Ramos (cell line): ENCODE measurements around the gene C20orf96.
"Not testable (repeated sequence)": the region's sequence is repeated elsewhere in the genome, so short reads cannot be mapped to it uniquely, and the experiment has no call there.

ENCODE experiments used
- in situ Hi-C: fragments of 300-500 bp; cut with MboI; formaldehyde crosslinking; loops from one replicate; pipeline ENCODE4 v1.14.3; 2022; ENCODE audit warnings: low sequenced_read_pairs; ENCODE audit not compliant: unreplicated experiment

C20orf96 gene

GRCh38 chr20:251354-251753 is 39.2 kb downstream of the C20orf96 start:
- in situ Hi-C loops: no loop called here

DNA sequence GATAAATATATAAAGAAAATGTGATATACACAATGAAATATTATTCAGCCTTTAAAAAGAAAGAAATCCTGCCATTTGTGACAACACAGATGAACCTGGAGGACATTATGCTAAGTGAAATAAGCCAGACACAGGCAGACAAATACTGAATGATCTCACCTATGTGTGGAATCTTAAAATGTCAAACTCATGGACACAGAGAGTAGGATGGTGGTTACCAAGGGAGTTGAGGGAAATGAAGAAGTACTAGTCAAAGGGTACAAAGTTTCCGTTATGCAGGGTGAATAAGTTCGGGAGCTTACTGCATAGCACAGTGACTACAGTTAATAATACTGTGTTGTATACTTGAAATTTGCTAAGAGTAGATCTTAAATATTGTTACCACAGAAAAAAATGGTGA is 47.6 kb downstream of the C20orf96 start:
- in situ Hi-C loops: no loop called here

DNA sequence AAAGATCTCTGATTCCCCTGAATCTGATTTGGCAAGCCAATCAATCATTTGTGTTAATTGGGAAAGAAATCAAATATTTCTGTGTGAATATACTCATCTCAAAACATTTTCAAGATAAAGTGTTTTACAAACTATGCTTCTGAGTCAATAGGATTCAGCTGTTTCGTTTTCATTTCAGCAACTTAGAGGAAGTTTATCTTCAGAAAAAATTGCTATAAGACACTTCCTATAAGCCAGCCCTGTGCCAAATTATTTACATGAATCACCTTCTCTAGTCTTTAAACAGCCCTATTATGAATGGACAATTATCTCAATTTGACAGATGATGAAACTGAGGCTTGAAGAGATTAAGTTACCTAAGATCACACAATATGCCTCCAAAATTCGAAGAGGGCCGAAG is 52.6 kb downstream of the C20orf96 start:
- in situ Hi-C loops: no loop called here

DNA sequence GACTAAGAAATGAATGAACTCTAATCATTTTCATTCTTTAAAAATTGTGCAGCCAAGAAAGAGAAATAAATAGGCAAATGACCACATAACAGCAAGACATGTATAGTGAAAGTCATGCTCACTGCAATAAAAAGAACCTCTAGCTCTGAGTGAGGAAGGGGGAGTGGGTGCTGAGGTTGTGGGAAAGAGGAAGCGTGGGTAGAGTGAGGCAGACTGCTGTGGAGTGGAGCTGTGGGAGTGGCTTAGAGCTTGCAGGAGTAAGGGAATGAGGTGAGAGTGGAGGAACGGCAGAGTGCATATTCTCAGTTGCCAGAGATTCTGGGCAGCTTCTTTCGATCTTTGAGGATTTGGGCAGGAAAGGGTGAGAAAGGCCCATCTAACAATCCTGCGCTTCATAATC is 53.1 kb downstream of the C20orf96 start:
- in situ Hi-C loops: no loop called here

DNA sequence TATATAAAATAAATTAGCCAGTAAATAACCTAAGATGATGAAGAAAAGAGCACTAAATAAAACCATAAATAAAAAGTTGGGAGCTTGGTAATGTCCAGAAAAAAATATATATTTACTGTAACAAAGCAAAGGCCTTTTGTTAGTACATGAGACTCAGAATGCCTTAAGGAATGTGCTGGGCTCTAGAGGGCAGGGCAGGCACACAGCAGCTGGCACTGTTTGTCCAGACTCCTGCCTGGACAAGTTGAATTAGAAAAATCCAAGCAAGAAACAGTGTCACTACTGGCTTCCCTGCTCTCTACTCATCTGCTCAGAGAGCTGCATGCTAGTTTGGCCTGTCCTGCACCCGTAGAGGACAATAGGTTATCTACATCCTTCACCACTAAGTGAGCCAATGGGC is 54.7 kb downstream of the C20orf96 start:
- in situ Hi-C loops: no loop called here

DNA sequence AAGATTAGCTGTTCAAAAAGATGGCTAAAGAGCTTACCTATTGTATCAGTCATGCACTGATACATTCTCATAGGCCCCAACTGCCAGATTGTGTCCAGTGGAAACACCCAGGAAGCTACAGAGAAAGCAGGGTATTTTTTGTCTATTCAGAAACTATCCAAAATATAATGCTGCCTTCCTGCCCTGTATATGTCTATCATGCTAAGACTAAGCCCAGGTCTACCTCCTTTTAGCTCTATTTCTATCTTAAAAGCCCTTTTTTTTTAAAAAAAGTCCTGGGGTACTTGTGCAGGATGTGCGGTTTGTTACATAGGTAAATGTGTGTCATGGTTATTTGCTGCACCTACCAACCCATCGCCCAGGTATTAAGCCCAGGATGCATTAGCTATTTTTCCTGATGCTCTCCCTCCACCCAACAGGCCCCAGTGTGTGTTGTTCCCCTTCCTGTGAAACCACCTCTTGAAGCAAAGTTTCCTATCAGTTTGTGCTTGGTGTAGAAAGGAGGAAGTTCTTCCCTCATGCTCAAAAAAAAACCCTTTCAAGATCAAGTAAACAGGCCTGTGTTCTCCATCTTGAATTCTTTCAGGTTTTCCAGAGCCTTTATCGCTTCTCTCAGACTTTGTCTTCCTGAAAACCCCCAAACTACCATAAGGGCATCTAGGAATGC is 63.0 kb downstream of the C20orf96 start:
- in situ Hi-C loops: no loop called here

GRCh38 chr20:226958-227357 is 63.6 kb downstream of the C20orf96 start, which contains the start of gene DEFB129:
Gene DEFB129, plus strand, starts transcription at chr20:227258. Its CDS starts 31 bp downstream, at chr20:227289.
- in situ Hi-C loops: no loop called here

DNA sequence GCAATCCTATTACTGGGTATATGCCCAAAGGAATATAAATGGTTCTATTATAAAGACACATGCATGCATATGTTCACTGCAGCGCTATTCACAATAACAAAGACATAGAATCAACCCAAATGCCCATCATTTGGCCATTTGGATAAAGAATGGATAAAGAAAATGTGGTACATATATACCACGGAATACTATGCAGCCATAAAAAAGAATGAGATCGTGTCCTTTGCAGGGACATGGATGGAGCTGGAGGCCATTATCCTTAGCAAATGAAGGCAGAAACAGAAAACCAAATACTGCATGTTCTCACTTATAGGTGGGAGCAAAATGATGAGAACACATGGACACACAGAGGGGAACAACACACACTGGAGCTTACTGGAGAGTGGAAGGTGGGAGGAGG is 64.7 kb downstream of the C20orf96 start:
- in situ Hi-C loops: not testable (repeated sequence)

- in situ Hi-C loops: no loop called here
Measured at GRCh38 chr20:221258-221830, 69.2 kb downstream of the C20orf96 start.
